Endothelial cell of umbilical vein (primary cell): ENCODE data around the gene LRIG1. TPM values are rescaled to one million over a fixed set of nuclear protein-coding genes. Genes with fewer than 3 reads are reported as not detected.

ENCODE experiments used
- BruUV-seq: library from RNA; stranded (reverse); fragments of 400-500 nt; replicated peaks from 2 replicates; lab custom pipeline; 2021; lab: Mats Ljungman, UMichigan
- CTCF ChIA-PET: fragments of 300-600, 350-600 bp; sonication (Branson Sonifier 250); formaldehyde crosslinking; loops from one replicate; lab custom pipeline; 2021; ENCODE audit warnings: antibody characterized with exemption, inconsistent platforms; lab: Charles Lee
- POLR2A ChIA-PET: fragments of 300-600, 350-600 bp; sonication (Branson Sonifier 250); formaldehyde crosslinking; loops from one replicate; lab custom pipeline; 2021; ENCODE audit warnings: antibody characterized with exemption, inconsistent platforms; lab: Charles Lee
- DNase-seq: peaks from one replicate; pipeline ENCODE4 v3.0.0-alpha.2; 2011; ENCODE audit warnings: low read depth, low spot score
- FAIRE-seq: peaks from 2 replicates; lab custom pipeline; 2011; peaks lifted over from hg19 to GRCh38; lab: Jason Lieb, UNC
- H2AFZ ChIP-seq: 2 replicates; pipeline ENCODE4 v1.6.0; 2012; ENCODE audit warnings: low read depth, low read length, control low read depth, inconsistent platforms
- H3K27ac ChIP-seq: 2 replicates; pipeline ENCODE4 v1.5.1; 2011; ENCODE audit warnings: low read depth, mild to moderate bottlenecking, control low read depth, low read length, moderate library complexity; ENCODE audit not compliant: insufficient read depth
- H3K27me3 ChIP-seq, 2 experiments: 2 replicates each; pipeline versions ENCODE4 v1.6.0 to v1.6.1; 2011; ENCODE audit warnings: low read length in 2 of 2, mixed read lengths in 1 of 2; ENCODE audit not compliant: control insufficient read depth in 2 of 2, insufficient read depth in 2 of 2
- H3K36me3 ChIP-seq, 2 experiments: 2 replicates in 1 of 2; 3 replicates in 1 of 2; pipeline ENCODE4 v1.5.1; 2011; ENCODE audit warnings: low read length in 2 of 2, mild to moderate bottlenecking in 1 of 2, moderate library complexity in 1 of 2; ENCODE audit not compliant: control insufficient read depth in 2 of 2, insufficient read depth in 2 of 2; ENCODE audit errors: extremely low read depth in 1 of 2
- H3K4me1 ChIP-seq: 3 replicates; pipeline ENCODE4 v1.5.1; 2011; ENCODE audit warnings: mild to moderate bottlenecking, low read length; ENCODE audit not compliant: control insufficient read depth, insufficient read depth; ENCODE audit errors: extremely low read depth
- H3K4me2 ChIP-seq: 2 replicates; pipeline ENCODE4 v1.6.1; 2011; ENCODE audit warnings: low read length, control low read depth, mixed read lengths; ENCODE audit not compliant: insufficient read depth
- H3K4me3 ChIP-seq, 3 experiments: fragments of 200-600 bp in 1 of 3; sonication (generic), shearing (Covaris generic) in 1 of 3; replicated peaks in 1 of 3; 2 replicates each; pipeline ENCODE4 v1.5.1; 2011 to 2016; ENCODE audit warnings: control low read depth in 3 of 3, low read length in 3 of 3, mild to moderate bottlenecking in 2 of 3, inconsistent platforms in 1 of 3, low read depth in 1 of 3, moderate library complexity in 1 of 3; ENCODE audit not compliant: insufficient read depth in 1 of 3
- H3K79me2 ChIP-seq: 2 replicates; pipeline ENCODE4 v1.6.0; 2012; ENCODE audit warnings: low read length, inconsistent platforms; ENCODE audit not compliant: control insufficient read depth, insufficient read depth
- H3K9ac ChIP-seq: replicated peaks from 2 replicates; pipeline ENCODE3; 2011; ENCODE audit warnings: low read length, control low read depth; ENCODE audit not compliant: insufficient read depth; ENCODE audit errors: extremely low read depth
- H3K9me1 ChIP-seq: replicated peaks from 3 replicates; pipeline ENCODE4 v1.6.0; 2011; ENCODE audit warnings: mild to moderate bottlenecking, low read length; ENCODE audit not compliant: control insufficient read depth, insufficient read depth; ENCODE audit errors: extremely low read depth
- H3K9me3 ChIP-seq: replicated peaks from 2 replicates; pipeline ENCODE4 v1.5.1; 2012; ENCODE audit warnings: low read length, inconsistent platforms; ENCODE audit not compliant: control insufficient read depth, insufficient read depth
- H4K20me1 ChIP-seq: replicated peaks from 2 replicates; pipeline ENCODE3; 2011; ENCODE audit warnings: mild to moderate bottlenecking, low read length; ENCODE audit not compliant: control insufficient read depth, insufficient read depth; ENCODE audit errors: extremely low read depth
- FOS ChIP-seq: IDR thresholded peaks from 2 replicates; pipeline ENCODE4 v1.6.1; 2011; ENCODE audit warnings: mild to moderate bottlenecking, low read length, moderate library complexity, borderline replicate concordance; ENCODE audit not compliant: insufficient read depth
- GATA2 ChIP-seq: IDR thresholded peaks from 2 replicates; pipeline ENCODE4 v1.7.0; 2011; ENCODE audit warnings: low read depth, mild to moderate bottlenecking, moderate library complexity, mixed read lengths, low read length; ENCODE audit not compliant: insufficient read length, insufficient read depth
- JUN ChIP-seq: IDR thresholded peaks from 2 replicates; pipeline ENCODE4 v1.6.1; 2011; ENCODE audit warnings: borderline replicate concordance, low read depth; ENCODE audit not compliant: insufficient read length, insufficient read depth
- MYC ChIP-seq: IDR thresholded peaks from one replicate; pipeline ENCODE4 v1.6.1; 2011; ENCODE audit warnings: mild to moderate bottlenecking, low read depth, low read length
- POLR2A ChIP-seq: IDR thresholded peaks from 2 replicates; pipeline ENCODE4 v1.6.1; 2012; ENCODE audit warnings: low read depth, mild to moderate bottlenecking, control low read depth, low read length
- POLR2AphosphoS5 ChIP-seq: IDR thresholded peaks from 2 replicates; pipeline ENCODE4 v1.6.1; 2012; ENCODE audit warnings: low read depth, mild to moderate bottlenecking, control low read depth, low read length, moderate library complexity; ENCODE audit not compliant: insufficient read depth
- dilution Hi-C: fragments of 300-500 bp; cut with MboI; formaldehyde crosslinking; loops from one replicate; pipeline ENCODE4 v1.15.0; 2019; ENCODE audit warnings: low sequenced_read_pairs; ENCODE audit not compliant: extremely low pct_ligation_motif_present
- intact Hi-C: fragments of 100-400 bp; cut with micrococcal nuclease; formaldehyde crosslinking; loops from one replicate; pipeline ENCODE4 v1.10.0; 2022
- polyA plus RNA-seq, 4 experiments: library from polyadenylated mRNA; depleted of rRNA in 3 of 4; stranded (reverse) in 3 of 4; unstranded in 1 of 4; fragments of >200 nt; gene quantifications; 2 replicates each; pipeline versions ENCODE4 v1.2.1 to v1.2.3, GENCODE V29; 2011 to 2012; ENCODE audit warnings: missing spikeins in 1 of 4
- total RNA-seq: library from RNA; stranded (reverse); gene quantifications from 2 replicates; pipeline ENCODE4 v1.2.3, GENCODE V29; 2021
- TF ChIP-seq, protein P1 (sequence below): IDR thresholded peaks from 2 replicates; pipeline ENCODE4 v1.6.1; 2011; ENCODE audit not compliant: insufficient read depth, insufficient read length
- TF ChIP-seq, protein P2 (sequence below), 2 donors: IDR thresholded peaks; 1 replicate in 1 of 2; 2 replicates in 1 of 2; pipeline ENCODE4 v1.5.1; 2011; ENCODE audit warnings: low read length in 2 of 2, mild to moderate bottlenecking in 2 of 2, moderate library complexity in 2 of 2, control low read depth in 1 of 2, inconsistent platforms in 1 of 2, low read depth in 1 of 2; ENCODE audit not compliant: insufficient read depth in 1 of 2; ENCODE audit errors: extremely low read depth in 1 of 2

The LRIG1 gene
- total and polyA plus RNA-seq, 2 donors (not counting 3 experiments of a cell fraction or from before 2014, with no cell fraction given) = 50.3 to 52.2 TPM

GRCh38 chr3:66531256-66531655 lies 30.4 kb upstream of the LRIG1 start:
- Histone ChIP-seq H3K27ac (no peak overlapping the region), H3K4me2 (no peak overlapping the region), H3K79me2 (no peaks in the 10 kb centered on the region), H3K4me3 (no peak overlapping the region), H3K9me3 (no peaks in the 10 kb centered on the region), H3K27me3 (peaks cover 0 to 3% of the 10 kb centered on the region in 2 experiments), H3K4me1 (no peaks in the 10 kb centered on the region), H2AFZ (no peak overlapping the region), H3K9me1 (no peaks in the 10 kb centered on the region), H3K36me3 (no peaks in the 10 kb centered on the region), H4K20me1 (no peaks in the 10 kb centered on the region), H3K9ac (no peak overlapping the region)
- DNase-seq (no peak), FAIRE-seq (no peak)
- POLR2A ChIA-PET = no interaction called here
- BruUV-seq = no TSS peak
- CTCF ChIA-PET = no interaction called here
- dilution Hi-C loops = no loop called here
- TF ChIP-seq, protein P1, sequence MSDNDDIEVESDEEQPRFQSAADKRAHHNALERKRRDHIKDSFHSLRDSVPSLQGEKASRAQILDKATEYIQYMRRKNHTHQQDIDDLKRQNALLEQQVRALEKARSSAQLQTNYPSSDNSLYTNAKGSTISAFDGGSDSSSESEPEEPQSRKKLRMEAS = no peak
- TF ChIP-seq GATA2 (no peak), POLR2A (no peak), JUN (no peak), MYC (no peak), FOS (no peak), POLR2AphosphoS5 (no peak)
- TF ChIP-seq, protein P2, sequence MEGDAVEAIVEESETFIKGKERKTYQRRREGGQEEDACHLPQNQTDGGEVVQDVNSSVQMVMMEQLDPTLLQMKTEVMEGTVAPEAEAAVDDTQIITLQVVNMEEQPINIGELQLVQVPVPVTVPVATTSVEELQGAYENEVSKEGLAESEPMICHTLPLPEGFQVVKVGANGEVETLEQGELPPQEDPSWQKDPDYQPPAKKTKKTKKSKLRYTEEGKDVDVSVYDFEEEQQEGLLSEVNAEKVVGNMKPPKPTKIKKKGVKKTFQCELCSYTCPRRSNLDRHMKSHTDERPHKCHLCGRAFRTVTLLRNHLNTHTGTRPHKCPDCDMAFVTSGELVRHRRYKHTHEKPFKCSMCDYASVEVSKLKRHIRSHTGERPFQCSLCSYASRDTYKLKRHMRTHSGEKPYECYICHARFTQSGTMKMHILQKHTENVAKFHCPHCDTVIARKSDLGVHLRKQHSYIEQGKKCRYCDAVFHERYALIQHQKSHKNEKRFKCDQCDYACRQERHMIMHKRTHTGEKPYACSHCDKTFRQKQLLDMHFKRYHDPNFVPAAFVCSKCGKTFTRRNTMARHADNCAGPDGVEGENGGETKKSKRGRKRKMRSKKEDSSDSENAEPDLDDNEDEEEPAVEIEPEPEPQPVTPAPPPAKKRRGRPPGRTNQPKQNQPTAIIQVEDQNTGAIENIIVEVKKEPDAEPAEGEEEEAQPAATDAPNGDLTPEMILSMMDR (IDR thresholded peaks at IDR 0.05; ENCODE audit: extremely low read depth in 1 of 2, insufficient read depth in 1 of 2, low read depth in 1 of 2, low read length in 2 of 2) = no peak
- intact Hi-C loops = no loop called here
